H9 (cell line): Measurements from ENCODE around the gene ARNT2. TPM values are rescaled to one million over a fixed set of nuclear protein-coding genes. Genes with fewer than 3 reads are reported as not detected.

ENCODE experiments used
- DNase-seq: peaks from one replicate; pipeline ENCODE4 v3.0.0-alpha.2; 2017
- H2AFZ ChIP-seq: one replicate; pipeline ENCODE4 v1.6.1; 2013; ENCODE audit warnings: mild to moderate bottlenecking, low read length, control low read depth, moderate library complexity
- H2AK5ac ChIP-seq: 2 replicates; pipeline ENCODE4 v1.6.1; 2013; ENCODE audit warnings: low read length, control low read depth, mixed read lengths; ENCODE audit not compliant: insufficient read length
- H2BK120ac ChIP-seq: one replicate; pipeline ENCODE4 v1.6.1; 2013; ENCODE audit warnings: low read depth, mild to moderate bottlenecking, low read length, control low read depth, inconsistent platforms; ENCODE audit not compliant: poor library complexity, severe bottlenecking
- H2BK12ac ChIP-seq: 2 replicates; pipeline ENCODE4 v1.6.1; 2013; ENCODE audit warnings: low read length, control low read depth, mixed read lengths, low read depth; ENCODE audit not compliant: insufficient read length
- H2BK15ac ChIP-seq: 2 replicates; pipeline ENCODE4 v1.6.1; 2013; ENCODE audit warnings: low read depth, low read length, control low read depth
- H2BK20ac ChIP-seq: one replicate; pipeline ENCODE4 v1.6.1; 2013; ENCODE audit warnings: low read depth, mild to moderate bottlenecking, low read length, control low read depth, inconsistent platforms; ENCODE audit not compliant: poor library complexity, severe bottlenecking
- H2BK5ac ChIP-seq: 2 replicates; pipeline ENCODE4 v1.6.1; 2013; ENCODE audit warnings: low read length, control low read depth, mixed read lengths; ENCODE audit not compliant: insufficient read length
- H3K14ac ChIP-seq: 2 replicates; pipeline ENCODE4 v1.6.1; 2013; ENCODE audit warnings: low read length, control low read depth; ENCODE audit not compliant: insufficient read depth
- H3K18ac ChIP-seq: 2 replicates; pipeline ENCODE4 v1.6.1; 2013; ENCODE audit warnings: low read depth, mild to moderate bottlenecking, mixed read lengths, low read length, control low read depth; ENCODE audit not compliant: insufficient read length
- H3K23ac ChIP-seq: 2 replicates; pipeline ENCODE4 v1.6.1; 2013; ENCODE audit warnings: low read length, control low read depth, mixed read lengths, low read depth; ENCODE audit not compliant: insufficient read length
- H3K23me2 ChIP-seq: 2 replicates; pipeline ENCODE4 v1.6.1; 2013; ENCODE audit warnings: low read depth, mild to moderate bottlenecking, mixed read lengths, low read length, control low read depth; ENCODE audit not compliant: insufficient read length, poor library complexity, severe bottlenecking
- H3K27ac ChIP-seq: 2 replicates; pipeline ENCODE4 v1.5.1; 2013; ENCODE audit warnings: low read length, control low read depth, mixed read lengths, low read depth; ENCODE audit not compliant: insufficient read length
- H3K27me3 ChIP-seq: 2 replicates; pipeline ENCODE4 v1.6.1; 2013; ENCODE audit warnings: low read length, control low read depth, inconsistent platforms; ENCODE audit not compliant: insufficient read depth
- H3K4ac ChIP-seq: 2 replicates; pipeline ENCODE4 v1.6.1; 2013; ENCODE audit warnings: low read depth, mild to moderate bottlenecking, control low read depth, inconsistent platforms, low read length, moderate library complexity
- H3K4me1 ChIP-seq: 2 replicates; pipeline ENCODE4 v1.6.1; 2013; ENCODE audit warnings: low read length, control low read depth, inconsistent platforms; ENCODE audit not compliant: insufficient read depth
- H3K4me2 ChIP-seq: 2 replicates; pipeline ENCODE4 v1.6.1; 2013; ENCODE audit warnings: low read length, control low read depth, mixed read lengths; ENCODE audit not compliant: insufficient read length, insufficient read depth
- H3K56ac ChIP-seq: 2 replicates; pipeline ENCODE4 v1.6.1; 2013; ENCODE audit warnings: low read depth, mild to moderate bottlenecking, mixed read lengths, low read length, control low read depth; ENCODE audit not compliant: insufficient read length
- H3K79me1 ChIP-seq: 2 replicates; pipeline ENCODE4 v1.6.1; 2013; ENCODE audit warnings: low read depth, mild to moderate bottlenecking, moderate library complexity, low read length, control low read depth, inconsistent platforms; ENCODE audit not compliant: insufficient read depth, poor library complexity, severe bottlenecking
- H3K79me2 ChIP-seq: 2 replicates; pipeline ENCODE4 v1.6.1; 2013; ENCODE audit warnings: low read length, control low read depth, inconsistent platforms; ENCODE audit not compliant: insufficient read depth
- H3K9ac ChIP-seq: 2 replicates; pipeline ENCODE4 v1.6.1; 2013; ENCODE audit warnings: low read length, control low read depth, mixed read lengths; ENCODE audit not compliant: insufficient read length; ENCODE audit errors: extremely low read depth
- H3K9me3 ChIP-seq: one replicate; pipeline ENCODE4 v1.6.1; 2013; ENCODE audit warnings: low read depth, low read length, inconsistent platforms; ENCODE audit not compliant: control insufficient read depth
- H3T11ph ChIP-seq: one replicate; pipeline ENCODE4 v1.6.1; 2013; ENCODE audit warnings: mild to moderate bottlenecking, low read length, control low read depth, inconsistent platforms
- H4K20me1 ChIP-seq: one replicate; pipeline ENCODE4 v1.6.1; 2013; ENCODE audit not compliant: control insufficient read depth, insufficient read length, insufficient read depth
- H4K5ac ChIP-seq: 2 replicates; pipeline ENCODE4 v1.6.1; 2013; ENCODE audit warnings: low read depth, mild to moderate bottlenecking, mixed read lengths, low read length, control low read depth; ENCODE audit not compliant: insufficient read length
- H4K8ac ChIP-seq: replicated peaks from 2 replicates; pipeline ENCODE4 v1.6.1; 2013; ENCODE audit warnings: low read length, control low read depth, mixed read lengths, low read depth; ENCODE audit not compliant: insufficient read length
- H4K91ac ChIP-seq: 2 replicates; pipeline ENCODE4 v1.6.1; 2013; ENCODE audit warnings: low read depth, mild to moderate bottlenecking, moderate library complexity, mixed read lengths, low read length, control low read depth; ENCODE audit not compliant: insufficient read length
- H3K27ac Mint-ChIP-seq, 3 experiments: 2 replicates in 2 of 3; 3 replicates in 1 of 3; pipeline ENCODE4 v1.8.0; 2020 to 2021; ENCODE audit warnings: mixed read lengths in 3 of 3, mild to moderate bottlenecking in 1 of 3, moderate library complexity in 1 of 3
- H3K27me3 Mint-ChIP-seq: 2 replicates; pipeline ENCODE4 v1.8.0; 2021; ENCODE audit warnings: low read depth, mild to moderate bottlenecking, moderate library complexity, mixed read lengths
- H3K36me3 Mint-ChIP-seq, 3 experiments: 2 replicates in 2 of 3; 3 replicates in 1 of 3; pipeline ENCODE4 v1.8.0; 2020 to 2021; ENCODE audit warnings: low read depth in 3 of 3, mixed read lengths in 3 of 3; ENCODE audit not compliant: insufficient read depth in 1 of 3
- H3K4me1 Mint-ChIP-seq, 2 experiments: 2 replicates each; pipeline ENCODE4 v1.8.0; 2020; ENCODE audit warnings: mixed read lengths in 2 of 2
- H3K4me3 Mint-ChIP-seq, 2 experiments: 2 replicates in 1 of 2; 3 replicates in 1 of 2; pipeline ENCODE4 v1.8.0; 2020 to 2021; ENCODE audit warnings: mild to moderate bottlenecking in 2 of 2, mixed read lengths in 2 of 2, moderate library complexity in 1 of 2
- H3K9me3 Mint-ChIP-seq, 2 experiments: 2 replicates in 1 of 2; 3 replicates in 1 of 2; pipeline ENCODE4 v1.8.0; 2020; ENCODE audit warnings: mild to moderate bottlenecking in 2 of 2, mixed read lengths in 2 of 2, moderate library complexity in 1 of 2
- WGBS: extraction: QIAGEN DNeasy Blood & Tissue Kit; methylation state at CpG from one replicate; pipeline ENCODE4 v1.1.7; 2013; ENCODE audit warnings: missing lambda C conversion rate, low lambda C conversion rate, mixed read lengths; ENCODE audit not compliant: insufficient read length; ENCODE audit errors: extremely low coverage; 5-methylcytosine and 5-hydroxymethylcytosine counted together
- total RNA-seq: library from RNA; stranded (reverse); gene quantifications from 2 replicates; pipeline ENCODE4 v1.2.1, GENCODE V29; 2021
- TF ChIP-seq, protein P1 (sequence below): fragments of 200-600 bp; sonication (generic); conservative IDR thresholded peaks from 3 replicates; pipeline ENCODE4 v1.8.0; 2021; ENCODE audit warnings: antibody characterized with exemption, mild to moderate bottlenecking

The ARNT2 gene
- total RNA-seq, 1 experiment from 2014 or later, result 10.5 TPM

DNA sequence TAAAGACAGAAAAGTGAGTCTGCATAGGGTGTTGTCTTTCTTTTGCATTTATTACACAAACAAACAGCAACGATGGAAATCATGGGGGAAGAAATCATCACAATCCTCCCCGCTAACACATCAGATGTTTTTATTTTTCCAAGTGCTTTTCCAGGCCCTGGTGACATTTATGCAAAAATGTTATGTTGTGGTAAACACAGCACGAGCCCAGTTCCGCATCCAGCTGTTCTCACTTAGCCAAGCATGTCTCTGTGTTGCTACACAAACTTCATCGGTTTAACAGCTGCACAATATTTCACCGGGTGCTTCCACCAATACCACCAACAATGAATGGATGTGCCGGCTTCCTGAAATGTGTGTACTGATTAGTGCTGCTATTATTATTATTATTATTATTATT lies 237.2 kb downstream of the ARNT2 start:
- Histone ChIP-seq H3T11ph (no peak overlapping the region), H3K4me2 (no peak overlapping the region), H4K5ac (no peak overlapping the region), H3K23me2 (no peaks in the 10 kb centered on the region), H3K79me1 (no peaks in the 10 kb centered on the region), H2BK120ac (no peak overlapping the region), H3K18ac (no peak overlapping the region), H2BK5ac (no peak overlapping the region), H3K56ac (no peak overlapping the region), H3K79me2 (no peaks in the 10 kb centered on the region), H3K27me3 (no peaks in the 10 kb centered on the region), H2AFZ (no peak overlapping the region), H2BK15ac (no peak overlapping the region), H4K91ac (no peak overlapping the region), H2BK12ac (no peak overlapping the region), H4K8ac (no peak overlapping the region), H3K23ac (no peak overlapping the region), H4K20me1 (no peaks in the 10 kb centered on the region), H3K9ac (no peak overlapping the region), H2BK20ac (no peak overlapping the region), H3K27ac (no peak overlapping the region), H3K14ac (no peak overlapping the region), H3K4ac (no peak overlapping the region), H2AK5ac (no peak overlapping the region), H3K4me1 (no peaks in the 10 kb centered on the region), H3K9me3 (no peaks in the 10 kb centered on the region)
- no CpG with 5 or more reads among the region's 7 CpGs for WGBS
- Mint-ChIP-seq H3K4me1 (0 out of 4 replicates have a peak, but pooled peaks cover 0 to 2% of the 10 kb centered on the region in 2 experiments), H3K27ac (no peak overlapping the region), H3K27me3 (peaks cover 6% of the 10 kb centered on the region), H3K36me3 (peaks cover 3 to 13% (median 9%) of the 10 kb centered on the region in 3 experiments), H3K4me3 (no peak overlapping the region), H3K9me3 (peaks cover 23 to 27% of the 10 kb centered on the region in 2 experiments)
- TF ChIP-seq, protein P1, sequence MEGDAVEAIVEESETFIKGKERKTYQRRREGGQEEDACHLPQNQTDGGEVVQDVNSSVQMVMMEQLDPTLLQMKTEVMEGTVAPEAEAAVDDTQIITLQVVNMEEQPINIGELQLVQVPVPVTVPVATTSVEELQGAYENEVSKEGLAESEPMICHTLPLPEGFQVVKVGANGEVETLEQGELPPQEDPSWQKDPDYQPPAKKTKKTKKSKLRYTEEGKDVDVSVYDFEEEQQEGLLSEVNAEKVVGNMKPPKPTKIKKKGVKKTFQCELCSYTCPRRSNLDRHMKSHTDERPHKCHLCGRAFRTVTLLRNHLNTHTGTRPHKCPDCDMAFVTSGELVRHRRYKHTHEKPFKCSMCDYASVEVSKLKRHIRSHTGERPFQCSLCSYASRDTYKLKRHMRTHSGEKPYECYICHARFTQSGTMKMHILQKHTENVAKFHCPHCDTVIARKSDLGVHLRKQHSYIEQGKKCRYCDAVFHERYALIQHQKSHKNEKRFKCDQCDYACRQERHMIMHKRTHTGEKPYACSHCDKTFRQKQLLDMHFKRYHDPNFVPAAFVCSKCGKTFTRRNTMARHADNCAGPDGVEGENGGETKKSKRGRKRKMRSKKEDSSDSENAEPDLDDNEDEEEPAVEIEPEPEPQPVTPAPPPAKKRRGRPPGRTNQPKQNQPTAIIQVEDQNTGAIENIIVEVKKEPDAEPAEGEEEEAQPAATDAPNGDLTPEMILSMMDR, result no peak
- no peak for DNase-seq
